ENCODE measurements around the gene PGBD1.

PGBD1 gene

DNA sequence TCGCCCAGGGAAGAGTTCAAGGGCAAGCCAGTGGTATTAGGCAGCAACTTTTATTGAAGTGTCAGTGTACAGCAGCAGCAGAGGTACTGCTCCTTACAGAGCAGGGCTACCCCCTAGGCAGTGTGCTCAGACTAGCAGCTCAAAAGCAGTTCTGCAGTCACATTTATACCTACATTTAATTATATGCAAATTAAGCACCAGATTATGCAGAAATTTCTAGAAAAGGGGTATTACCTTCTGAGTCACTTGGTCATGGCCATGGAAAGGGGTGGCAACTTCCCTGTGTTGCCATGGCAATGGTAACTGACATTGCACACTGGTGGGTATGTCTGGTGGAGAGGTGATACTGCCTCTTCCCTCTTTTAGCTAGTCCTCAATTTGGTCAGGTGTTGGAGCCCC is 27.3 kb upstream of the PGBD1 start:
- H3K36me3 Mint-ChIP-seq (ENCODE audit: low read depth), result no peaks in the 10 kb centered on the region
- TF ChIP-seq, protein P1, sequence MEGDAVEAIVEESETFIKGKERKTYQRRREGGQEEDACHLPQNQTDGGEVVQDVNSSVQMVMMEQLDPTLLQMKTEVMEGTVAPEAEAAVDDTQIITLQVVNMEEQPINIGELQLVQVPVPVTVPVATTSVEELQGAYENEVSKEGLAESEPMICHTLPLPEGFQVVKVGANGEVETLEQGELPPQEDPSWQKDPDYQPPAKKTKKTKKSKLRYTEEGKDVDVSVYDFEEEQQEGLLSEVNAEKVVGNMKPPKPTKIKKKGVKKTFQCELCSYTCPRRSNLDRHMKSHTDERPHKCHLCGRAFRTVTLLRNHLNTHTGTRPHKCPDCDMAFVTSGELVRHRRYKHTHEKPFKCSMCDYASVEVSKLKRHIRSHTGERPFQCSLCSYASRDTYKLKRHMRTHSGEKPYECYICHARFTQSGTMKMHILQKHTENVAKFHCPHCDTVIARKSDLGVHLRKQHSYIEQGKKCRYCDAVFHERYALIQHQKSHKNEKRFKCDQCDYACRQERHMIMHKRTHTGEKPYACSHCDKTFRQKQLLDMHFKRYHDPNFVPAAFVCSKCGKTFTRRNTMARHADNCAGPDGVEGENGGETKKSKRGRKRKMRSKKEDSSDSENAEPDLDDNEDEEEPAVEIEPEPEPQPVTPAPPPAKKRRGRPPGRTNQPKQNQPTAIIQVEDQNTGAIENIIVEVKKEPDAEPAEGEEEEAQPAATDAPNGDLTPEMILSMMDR (IDR thresholded peaks at IDR 0.05), result no peak
- peaks cover 24% of the 10 kb centered on the region for H3K4me1 Mint-ChIP-seq
- no peaks in the 10 kb centered on the region for H3K9me3 Mint-ChIP-seq
- H3K27me3 Mint-ChIP-seq (ENCODE audit: low read depth, poor library complexity), result peaks cover 4% of the 10 kb centered on the region
- H3K4me3 Mint-ChIP-seq, result no peak overlapping the region
- DNase-seq, result no peak
- H3K27ac Mint-ChIP-seq, result no peak overlapping the region

DNA sequence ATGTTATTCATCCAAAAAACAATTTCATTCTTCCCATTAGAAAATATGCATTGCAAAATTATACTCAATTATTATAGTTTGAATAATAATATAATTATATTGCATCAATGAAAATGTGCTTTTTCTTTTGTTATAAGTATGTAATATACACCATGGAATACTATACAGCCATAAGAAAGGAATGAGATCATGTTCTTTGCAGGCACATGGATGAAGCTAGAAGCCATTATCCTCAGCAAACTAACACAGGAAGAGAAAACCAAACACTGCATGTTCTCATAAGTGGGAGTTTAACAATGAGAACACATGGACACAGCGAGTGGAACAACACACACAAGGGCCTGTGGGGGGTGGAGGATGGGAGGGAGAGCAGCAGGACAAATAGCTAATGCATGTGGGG is 24.3 kb upstream of the PGBD1 start:
- TF ChIP-seq, protein P1 (IDR thresholded peaks at IDR 0.05), result no peak
- Mint-ChIP-seq H3K27ac (no peak overlapping the region), H3K27me3 (ENCODE audit: low read depth, poor library complexity) (peaks cover 21% of the 10 kb centered on the region)

DNA sequence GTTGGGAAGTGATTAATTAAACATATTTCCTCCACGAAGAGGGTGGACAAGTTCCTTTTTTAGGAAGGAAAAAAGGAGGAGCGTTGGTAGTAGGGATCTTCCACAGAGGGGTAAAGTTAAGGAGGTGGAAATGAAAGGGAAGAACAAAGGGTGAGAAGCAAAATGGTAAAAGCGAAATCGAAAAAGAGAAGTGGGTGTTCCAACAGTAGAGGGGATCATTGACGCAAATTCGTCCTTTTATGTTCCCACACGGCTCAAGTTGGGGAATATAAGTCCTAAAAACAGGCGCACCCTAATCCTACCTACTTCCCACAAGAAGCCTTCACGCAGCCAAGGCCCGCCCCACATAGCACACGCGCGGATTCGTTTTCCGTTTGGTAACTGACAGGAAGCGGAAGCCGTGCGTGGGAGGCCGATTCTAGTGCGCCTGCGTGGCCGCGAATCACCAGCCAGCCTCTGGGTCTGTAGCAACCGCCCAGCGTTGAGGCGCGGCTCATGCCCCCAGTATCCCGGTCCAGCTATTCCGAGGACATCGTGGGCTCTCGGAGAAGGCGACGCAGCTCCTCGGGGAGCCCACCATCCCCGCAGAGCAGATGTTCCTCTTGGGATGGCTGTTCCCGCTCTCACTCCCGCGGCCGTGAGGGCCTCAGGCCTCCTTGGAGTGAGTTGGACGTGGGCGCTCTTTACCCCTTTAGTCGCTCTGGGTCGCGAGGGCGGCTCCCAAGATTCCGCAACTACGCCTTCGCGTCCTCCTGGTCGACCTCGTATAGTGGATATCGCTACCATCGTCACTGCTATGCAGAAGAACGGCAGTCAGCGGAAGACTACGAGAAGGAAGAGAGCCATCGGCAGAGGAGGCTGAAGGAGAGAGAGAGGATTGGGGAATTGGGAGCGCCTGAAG is 22.2 kb upstream of the PGBD1 start, which contains the start of gene NKAPL:
Gene NKAPL, plus strand, starts transcription at position 421 of the 901 bp plus-strand sequence. Its CDS starts 75 bp downstream, at position 496.
- Mint-ChIP-seq H3K36me3 (ENCODE audit: low read depth) (no peaks in the 10 kb centered on the region), H3K4me1 (peaks cover 5% of the 10 kb centered on the region), H3K4me3 (no peak within 1 kb of the TSS), H3K27me3 (ENCODE audit: low read depth, poor library complexity) (peaks cover 24% of the 10 kb centered on the region), H3K9me3 (no peaks in the 10 kb centered on the region), H3K27ac (no peak within 1 kb of the TSS)
- no peak for DNase-seq
- TF ChIP-seq, protein P1 (IDR thresholded peaks at IDR 0.05), result no peak

More for the DNA sequence above, 24.3 kb upstream of the PGBD1 start:
- Mint-ChIP-seq H3K9me3 (no peaks in the 10 kb centered on the region), H3K4me3 (no peak overlapping the region), H3K36me3 (ENCODE audit: low read depth) (no peaks in the 10 kb centered on the region), H3K4me1 (peaks cover 8% of the 10 kb centered on the region)
- no peak for DNase-seq

DNA sequence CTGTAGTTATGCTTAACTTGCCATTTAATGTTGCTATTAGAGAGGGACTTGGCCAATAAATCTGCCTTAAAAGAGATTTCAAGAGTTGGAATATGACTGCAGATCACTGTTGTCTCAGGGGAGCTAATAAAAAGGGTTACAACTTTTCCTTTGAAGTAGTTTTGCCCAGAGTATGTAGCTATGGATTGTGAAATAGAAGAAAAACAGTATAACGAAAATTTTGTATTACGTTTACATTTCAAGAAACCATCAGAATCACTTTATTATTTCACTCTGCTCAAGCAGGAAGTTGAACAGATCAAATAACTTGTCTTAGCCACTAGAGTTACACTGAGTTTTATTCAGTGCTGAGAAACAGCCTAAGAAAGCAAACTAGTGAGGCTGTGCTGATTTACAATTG is 17.4 kb upstream of the PGBD1 start:
- Mint-ChIP-seq H3K36me3 (ENCODE audit: low read depth) (no peaks in the 10 kb centered on the region), H3K4me3 (no peak overlapping the region), H3K27ac (no peak overlapping the region), H3K9me3 (no peaks in the 10 kb centered on the region), H3K27me3 (ENCODE audit: low read depth, poor library complexity) (peaks cover 21% of the 10 kb centered on the region), H3K4me1 (peaks cover 8% of the 10 kb centered on the region)
- DNase-seq, result no peak
- TF ChIP-seq, protein P1 (IDR thresholded peaks at IDR 0.05), result no peak

DNA sequence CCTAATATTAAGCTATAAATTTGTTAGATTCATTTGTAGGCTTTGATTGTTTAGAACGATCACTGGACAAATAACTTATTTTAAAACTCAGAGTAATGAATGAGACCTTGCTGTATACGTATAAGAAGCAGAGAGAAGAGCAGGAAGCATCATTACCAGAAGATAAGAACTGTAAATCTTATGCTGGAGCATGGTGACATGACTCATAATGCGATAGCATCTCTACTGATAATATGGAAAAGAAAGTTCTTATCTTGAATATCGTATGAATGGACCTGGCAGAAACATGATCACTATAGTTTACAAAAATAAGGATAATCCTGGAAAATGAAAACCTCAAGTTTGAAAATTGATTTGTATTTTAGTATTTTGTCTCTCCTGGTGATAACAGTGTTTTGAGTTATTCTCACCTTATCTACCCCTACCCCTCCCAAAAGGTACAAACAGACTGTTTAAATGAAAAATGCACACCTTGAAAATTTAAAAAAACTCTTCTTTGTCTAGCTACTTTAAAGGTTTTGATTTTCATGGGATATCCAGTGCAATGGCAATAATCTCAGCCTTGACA is 16.5 kb upstream of the PGBD1 start:
- TF ChIP-seq, protein P1 (IDR thresholded peaks at IDR 0.05), result no peak
- H3K4me3 Mint-ChIP-seq, result no peak overlapping the region
- H3K36me3 Mint-ChIP-seq (ENCODE audit: low read depth), result no peaks in the 10 kb centered on the region
- H3K4me1 Mint-ChIP-seq, result peaks cover 8% of the 10 kb centered on the region
- H3K27ac Mint-ChIP-seq, result no peak overlapping the region
- H3K9me3 Mint-ChIP-seq, result no peaks in the 10 kb centered on the region
- H3K27me3 Mint-ChIP-seq (ENCODE audit: low read depth, poor library complexity), result peaks cover 16% of the 10 kb centered on the region
- no peak for DNase-seq
